G401 (cell line): Measurements from ENCODE around the gene CCBE1. TPM values are rescaled to one million over a fixed set of nuclear protein-coding genes. Genes with fewer than 3 reads are reported as not detected.

ENCODE experiments used
- DNase-seq: peaks from one replicate; pipeline ENCODE4 v3.0.0-alpha.2; 2015; ENCODE audit warnings: low spot score
- in situ Hi-C: cut with HindIII; loops from 2 replicates; pipeline ENCODE4 v1.10.0; 2016; ENCODE audit warnings: low sequenced_read_pairs, mixed read lengths
- total RNA-seq: library from RNA; depleted of rRNA; stranded (reverse); fragments of >200 nt; shearing (Covaris generic); gene quantifications from 2 replicates; pipeline ENCODE4 v1.2.3, GENCODE V29; 2014

Gene CCBE1
- total RNA-seq, 1 experiment from 2014 or later: not detected

GRCh38 chr18:59605633-59606192, 91.5 kb downstream of the CCBE1 start:
- no peak for DNase-seq
- in situ Hi-C loops: no loop called here

- in situ Hi-C loops: no loop called here
- peak; percentile 6 for DNase-seq
Measured at GRCh38 chr18:59604877-59605276, 92.3 kb downstream of the CCBE1 start.

GRCh38 chr18:59597049-59597448, 100.2 kb downstream of the CCBE1 start:
- no peak for DNase-seq
- in situ Hi-C loops: no loop called here

- no peak for DNase-seq
- in situ Hi-C loops: no loop called here
Measured at GRCh38 chr18:59593291-59593717, 103.9 kb downstream of the CCBE1 start.

GRCh38 chr18:59592624-59593023, 104.6 kb downstream of the CCBE1 start:
- in situ Hi-C loops: no loop called here

GRCh38 chr18:59582395-59582794, 114.8 kb downstream of the CCBE1 start:
- in situ Hi-C loops: no loop called here
- DNase-seq: no peak

More at GRCh38 chr18:59592624-59593023, 104.6 kb downstream of the CCBE1 start:
- no peak for DNase-seq

GRCh38 chr18:59579509-59579908, 117.7 kb downstream of the CCBE1 start:
- in situ Hi-C loops: no loop called here

GRCh38 chr18:59577386-59577655, 119.9 kb downstream of the CCBE1 start:
- in situ Hi-C loops: no loop called here
- no peak for DNase-seq

More at GRCh38 chr18:59579509-59579908, 117.7 kb downstream of the CCBE1 start:
- no peak for DNase-seq

- no peak for DNase-seq
- in situ Hi-C loops: no loop called here
Measured at GRCh38 chr18:59576541-59577385, 120.5 kb downstream of the CCBE1 start.

- no peak for DNase-seq
- in situ Hi-C loops: no loop called here
Measured at GRCh38 chr18:59575995-59576394, 121.2 kb downstream of the CCBE1 start.

- no peak for DNase-seq
- in situ Hi-C loops: no loop called here
Measured at GRCh38 chr18:59573962-59574361, 123.3 kb downstream of the CCBE1 start.

- in situ Hi-C loops: no loop called here
- DNase-seq: no peak
Measured at GRCh38 chr18:59571902-59572301, 125.3 kb downstream of the CCBE1 start.

- no peak for DNase-seq
- in situ Hi-C loops: no loop called here
Measured at GRCh38 chr18:59570796-59571195, 126.4 kb downstream of the CCBE1 start.

- in situ Hi-C loops: no loop called here
- no peak for DNase-seq
Measured at GRCh38 chr18:59570101-59570775, 127.0 kb downstream of the CCBE1 start.

- in situ Hi-C loops: no loop called here
Measured at GRCh38 chr18:59569390-59569791, 127.8 kb downstream of the CCBE1 start.

GRCh38 chr18:59567431-59567830, 129.8 kb downstream of the CCBE1 start:
- DNase-seq: no peak
- in situ Hi-C loops: no loop called here

More at GRCh38 chr18:59569390-59569791, 127.8 kb downstream of the CCBE1 start:
- DNase-seq: no peak

- no peak for DNase-seq
- in situ Hi-C loops: no loop called here
Measured at GRCh38 chr18:59566533-59566971, 130.7 kb downstream of the CCBE1 start.

GRCh38 chr18:59565957-59566356, 131.3 kb downstream of the CCBE1 start:
- in situ Hi-C loops: no loop called here
- DNase-seq: no peak

- in situ Hi-C loops: no loop called here
- no peak for DNase-seq
Measured at GRCh38 chr18:59564561-59564960, 132.7 kb downstream of the CCBE1 start.

- in situ Hi-C loops: no loop called here
- DNase-seq: no peak
Measured at GRCh38 chr18:59563176-59563785, 133.9 kb downstream of the CCBE1 start.
